ENCODE measurements around the gene PRAMEF14.
"Not testable (repeated sequence)": the region's sequence is repeated elsewhere in the genome, so short reads cannot be mapped to it uniquely, and the experiment has no call there.

DNA sequence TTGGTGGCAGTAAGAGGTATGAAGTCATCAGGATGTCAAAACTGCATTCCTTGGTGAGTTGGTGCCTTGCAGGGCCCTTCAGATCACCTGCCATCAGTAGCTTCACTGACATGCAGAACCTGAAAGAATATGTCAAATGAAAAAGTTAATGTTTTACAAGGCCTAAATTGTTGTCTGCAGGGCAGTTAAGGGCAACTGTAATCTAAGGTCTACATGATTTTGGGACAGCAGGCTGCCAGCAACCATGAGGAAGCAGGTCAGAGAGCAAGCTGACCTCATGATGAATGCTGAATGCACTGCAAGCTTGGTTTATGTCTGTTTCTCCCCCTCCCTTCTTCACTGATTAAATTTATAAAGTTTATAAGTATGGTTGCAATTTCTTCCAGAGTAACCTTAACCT lies 44.7 kb downstream of the PRAMEF14 start:
- TF ChIP-seq, protein P1, sequence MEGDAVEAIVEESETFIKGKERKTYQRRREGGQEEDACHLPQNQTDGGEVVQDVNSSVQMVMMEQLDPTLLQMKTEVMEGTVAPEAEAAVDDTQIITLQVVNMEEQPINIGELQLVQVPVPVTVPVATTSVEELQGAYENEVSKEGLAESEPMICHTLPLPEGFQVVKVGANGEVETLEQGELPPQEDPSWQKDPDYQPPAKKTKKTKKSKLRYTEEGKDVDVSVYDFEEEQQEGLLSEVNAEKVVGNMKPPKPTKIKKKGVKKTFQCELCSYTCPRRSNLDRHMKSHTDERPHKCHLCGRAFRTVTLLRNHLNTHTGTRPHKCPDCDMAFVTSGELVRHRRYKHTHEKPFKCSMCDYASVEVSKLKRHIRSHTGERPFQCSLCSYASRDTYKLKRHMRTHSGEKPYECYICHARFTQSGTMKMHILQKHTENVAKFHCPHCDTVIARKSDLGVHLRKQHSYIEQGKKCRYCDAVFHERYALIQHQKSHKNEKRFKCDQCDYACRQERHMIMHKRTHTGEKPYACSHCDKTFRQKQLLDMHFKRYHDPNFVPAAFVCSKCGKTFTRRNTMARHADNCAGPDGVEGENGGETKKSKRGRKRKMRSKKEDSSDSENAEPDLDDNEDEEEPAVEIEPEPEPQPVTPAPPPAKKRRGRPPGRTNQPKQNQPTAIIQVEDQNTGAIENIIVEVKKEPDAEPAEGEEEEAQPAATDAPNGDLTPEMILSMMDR (conservative IDR thresholded peaks at IDR 0.05 in 1 of 2, IDR thresholded peaks at IDR 0.05 in 1 of 2; ENCODE audit: extremely low read depth in 1 of 2, insufficient read depth in 1 of 2, low read depth in 1 of 2, low read length in 2 of 2): not testable (repeated sequence)
- TF ChIP-seq EZH2 (IDR thresholded peaks at IDR 0.05; ENCODE audit: borderline replicate concordance, low read length): not testable (repeated sequence)
